Upper lobe of left lung (tissue), 6 donors: ENCODE results near the gene ODAD4. TPM values are rescaled to one million over a fixed set of nuclear protein-coding genes. Genes with fewer than 3 reads are reported as not detected.

Experiments
- total RNA-seq, 6 donors: library from RNA; depleted of rRNA in 4 of 6; stranded (reverse); fragments of >200 nt in 4 of 6; gene quantifications; one replicate each; pipeline versions ENCODE4 v1.1.0 to v1.2.1, GENCODE V29; 2016 to 2021
- donor health status: DM: no; HTN: no; CAD: no; lungs with moderate emphysema.
- donor health status: DM: no; HTN: yes; CAD: no; lungs with severe emphysema.

Gene ODAD4
- total RNA-seq, 6 donors from 2014 or later = 1.2 to 16.9 (median 4.8) TPM

Other genes starting within 250 kb of the ODAD4 start
- 100 to 1,000 TPM; 109 to 998 (median 405) TPM for gene EIF1, start 241.7 kb upstream of the ODAD4 start, total RNA-seq
- not detected for gene GAST, start 218.3 kb upstream of the ODAD4 start, total RNA-seq
- gene HAP1, start 196.0 kb upstream of the ODAD4 start, total RNA-seq = 1 to 10 TPM in 1 of 6 donors, under 1 TPM in 3, not detected in 2; 0.14 to 1.0 (median 0.59) TPM
- 100 to 1,000 TPM; 120 to 241 (median 143) TPM for gene JUP, start 143.9 kb upstream of the ODAD4 start, total RNA-seq
- gene P3H4, start 118.7 kb upstream of the ODAD4 start, total RNA-seq = 10 to 100 TPM in 2 of 6 donors, 1 to 10 TPM in 4; 5.8 to 26.2 (median 8.9) TPM
- 10 to 100 TPM in 5 of 6 donors, 1 to 10 TPM in 1; 8.9 to 59.7 (median 29.3) TPM for gene FKBP10, start 117.6 kb upstream of the ODAD4 start, total RNA-seq
- 10 to 100 TPM; 35.1 to 61.8 (median 37.5) TPM for gene NT5C3B, start 94.4 kb upstream of the ODAD4 start, total RNA-seq
- 1 to 10 TPM in 1 of 6 donors, under 1 TPM in 2, not detected in 3; 0.17 to 1.1 (median 0.37) TPM for gene KLHL10, start 92.8 kb upstream of the ODAD4 start, total RNA-seq
- gene KLHL11, start 65.2 kb upstream of the ODAD4 start, total RNA-seq = 10 to 100 TPM; 13.3 to 25.2 (median 15.5) TPM
- gene ACLY, start 11.7 kb upstream of the ODAD4 start, total RNA-seq = 100 to 1,000 TPM in 2 of 6 donors, 10 to 100 TPM in 4; 41.9 to 132 (median 84.6) TPM
- 10 to 100 TPM; 33.4 to 62.3 (median 45.3) TPM for gene CNP, start 36.2 kb downstream of the ODAD4 start, total RNA-seq
- 100 to 1,000 TPM in 1 of 6 donors, 10 to 100 TPM in 5; 53.2 to 109 (median 73.5) TPM for gene DNAJC7, start 86.8 kb downstream of the ODAD4 start, total RNA-seq
- 10 to 100 TPM; 27.2 to 36.6 (median 31.0) TPM for gene NKIRAS2, start 89.5 kb downstream of the ODAD4 start, total RNA-seq
- gene C17orf113, start 120.0 kb downstream of the ODAD4 start, total RNA-seq = 1 to 10 TPM; 1.1 to 5.2 (median 2.3) TPM
- gene ZNF385C, start 167.9 kb downstream of the ODAD4 start, total RNA-seq = 1 to 10 TPM in 2 of 6 donors, under 1 TPM in 4; 0.30 to 2.1 (median 0.44) TPM
- gene DHX58, start 182.1 kb downstream of the ODAD4 start, total RNA-seq = 10 to 100 TPM; 15.8 to 56.6 (median 32.6) TPM
- gene KAT2A, start 190.8 kb downstream of the ODAD4 start, total RNA-seq = 100 to 1,000 TPM in 1 of 6 donors, 10 to 100 TPM in 5; 17.0 to 116 (median 32.5) TPM
- 1 to 10 TPM in 1 of 6 donors, under 1 TPM in 1, not detected in 4; 0.15 to 1.0 TPM for gene HSPB9, start 192.2 kb downstream of the ODAD4 start, total RNA-seq
- 100 to 1,000 TPM in 3 of 6 donors, 10 to 100 TPM in 3; 57.6 to 183 (median 133) TPM for gene RAB5C, start 224.4 kb downstream of the ODAD4 start, total RNA-seq